Measurements from ENCODE around the gene LIM2. TPM values are rescaled to one million over a fixed set of nuclear protein-coding genes. Genes with fewer than 3 reads are reported as not detected.

Gene LIM2
- total and polyA plus RNA-seq, 2 experiments from 2014 or later, result not detected

DNA sequence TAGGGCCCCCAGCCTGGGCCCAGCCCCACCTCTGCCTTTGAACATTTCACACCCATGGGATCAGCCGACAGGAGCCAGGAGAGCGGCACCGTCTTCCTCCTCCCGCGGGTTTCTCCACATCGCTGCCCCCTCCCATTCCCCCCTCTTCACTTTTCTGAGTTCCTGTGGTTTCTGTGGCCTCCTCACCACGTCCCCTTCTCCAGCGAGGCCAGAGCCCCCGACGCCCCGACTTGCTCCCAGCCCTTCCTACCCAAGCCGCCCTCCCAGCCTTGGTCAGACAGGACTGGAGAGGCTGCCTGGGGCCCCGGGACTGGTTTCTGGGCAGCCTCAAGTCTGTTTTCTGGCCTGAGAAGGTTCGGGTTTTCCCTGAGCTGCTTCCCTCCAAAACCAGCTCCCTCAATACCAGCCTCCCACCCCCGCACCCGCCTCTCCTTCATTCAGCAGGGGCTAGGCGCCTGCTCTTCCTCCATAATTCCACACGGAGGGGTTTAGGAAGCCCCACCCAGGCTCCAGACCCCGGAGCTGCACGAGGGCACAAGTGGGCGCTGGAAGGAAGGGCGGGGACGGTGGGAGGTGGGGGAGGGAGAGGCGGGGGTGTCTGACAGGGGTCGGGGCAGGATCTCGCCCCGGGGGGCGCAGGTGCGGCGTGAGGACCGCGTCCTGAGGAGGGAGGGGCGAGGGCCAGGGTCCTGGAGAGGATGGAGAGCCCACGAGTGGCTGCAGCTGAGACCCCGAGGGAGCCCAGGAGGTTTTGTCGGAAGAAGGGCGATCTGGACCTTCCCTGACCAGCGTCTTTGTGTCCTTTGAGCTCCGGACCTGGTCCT is 33.7 kb upstream of the LIM2 start:
- TF ChIP-seq ZNF462 (CRISPR knock-in tag; IDR thresholded peaks at IDR 0.05), result no peak
- TF ChIP-seq STAT1 (IDR thresholded peaks at IDR 0.05; ENCODE audit: unreplicated experiment), result no peak
- no peak for TF ChIP-seq CREB1 (CRISPR knock-in tag; IDR thresholded peaks at IDR 0.05; ENCODE audit: low read depth)
- no peak for TF ChIP-seq NANOG (IDR thresholded peaks at IDR 0.05; ENCODE audit: borderline replicate concordance)
- TF ChIP-seq ZNF331 (CRISPR knock-in tag; IDR thresholded peaks at IDR 0.05; ENCODE audit: low read depth), result no peak
- TF ChIP-seq ZNF114 (CRISPR knock-in tag; IDR thresholded peaks at IDR 0.05), result no peak
- no peak for TF ChIP-seq REST (IDR thresholded peaks at IDR 0.05; ENCODE audit: unreplicated experiment)
- TF ChIP-seq, protein P1, sequence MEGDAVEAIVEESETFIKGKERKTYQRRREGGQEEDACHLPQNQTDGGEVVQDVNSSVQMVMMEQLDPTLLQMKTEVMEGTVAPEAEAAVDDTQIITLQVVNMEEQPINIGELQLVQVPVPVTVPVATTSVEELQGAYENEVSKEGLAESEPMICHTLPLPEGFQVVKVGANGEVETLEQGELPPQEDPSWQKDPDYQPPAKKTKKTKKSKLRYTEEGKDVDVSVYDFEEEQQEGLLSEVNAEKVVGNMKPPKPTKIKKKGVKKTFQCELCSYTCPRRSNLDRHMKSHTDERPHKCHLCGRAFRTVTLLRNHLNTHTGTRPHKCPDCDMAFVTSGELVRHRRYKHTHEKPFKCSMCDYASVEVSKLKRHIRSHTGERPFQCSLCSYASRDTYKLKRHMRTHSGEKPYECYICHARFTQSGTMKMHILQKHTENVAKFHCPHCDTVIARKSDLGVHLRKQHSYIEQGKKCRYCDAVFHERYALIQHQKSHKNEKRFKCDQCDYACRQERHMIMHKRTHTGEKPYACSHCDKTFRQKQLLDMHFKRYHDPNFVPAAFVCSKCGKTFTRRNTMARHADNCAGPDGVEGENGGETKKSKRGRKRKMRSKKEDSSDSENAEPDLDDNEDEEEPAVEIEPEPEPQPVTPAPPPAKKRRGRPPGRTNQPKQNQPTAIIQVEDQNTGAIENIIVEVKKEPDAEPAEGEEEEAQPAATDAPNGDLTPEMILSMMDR (conservative IDR thresholded peaks at IDR 0.05; ENCODE audit: low read depth in 2 of 2), result no peak
- no peak for TF ChIP-seq EZH2 (IDR thresholded peaks at IDR 0.05; ENCODE audit: low read depth, unreplicated experiment)
- no peak for TF ChIP-seq EZH2phosphoT487 (IDR thresholded peaks at IDR 0.05; ENCODE audit: unreplicated experiment)
- TF ChIP-seq POLR2AphosphoS5 (IDR thresholded peaks at IDR 0.05; ENCODE audit: low read depth), result no peak
- TF ChIP-seq, protein P2, sequence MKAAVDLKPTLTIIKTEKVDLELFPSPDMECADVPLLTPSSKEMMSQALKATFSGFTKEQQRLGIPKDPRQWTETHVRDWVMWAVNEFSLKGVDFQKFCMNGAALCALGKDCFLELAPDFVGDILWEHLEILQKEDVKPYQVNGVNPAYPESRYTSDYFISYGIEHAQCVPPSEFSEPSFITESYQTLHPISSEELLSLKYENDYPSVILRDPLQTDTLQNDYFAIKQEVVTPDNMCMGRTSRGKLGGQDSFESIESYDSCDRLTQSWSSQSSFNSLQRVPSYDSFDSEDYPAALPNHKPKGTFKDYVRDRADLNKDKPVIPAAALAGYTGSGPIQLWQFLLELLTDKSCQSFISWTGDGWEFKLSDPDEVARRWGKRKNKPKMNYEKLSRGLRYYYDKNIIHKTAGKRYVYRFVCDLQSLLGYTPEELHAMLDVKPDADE (IDR thresholded peaks at IDR 0.05), result no peak
- no peak for TF ChIP-seq JUNB (IDR thresholded peaks at IDR 0.05; ENCODE audit: unreplicated experiment)
- peak overlapping the region; percentile 44 for H3K4me3 ChIP-seq
- H2AFZ ChIP-seq, result peak overlapping the region; percentile 56; the same call in 1 of the 2 replicates
- no peaks in the 10 kb centered on the region for H3F3A ChIP-seq (replicated peaks; ENCODE audit: low read depth)
- peaks cover 10% of the 10 kb centered on the region; the same call in 1 of the 2 replicates for H3K27me3 ChIP-seq (ENCODE audit: insufficient read depth)
- H3K27ac ChIP-seq (ENCODE audit: low read depth), result no peak overlapping the region
- Mint-ChIP-seq H3K4me1 (peaks cover 6% of the 10 kb centered on the region; the same call in 1 of the 3 replicates), H3K27ac (no peak overlapping the region), H3K27me3 (ENCODE audit: insufficient read depth, low read depth, poor library complexity) (peaks cover 33% of the 10 kb centered on the region), H3K9me3 (peaks cover 8% of the 10 kb centered on the region; the same call in 2 of the 3 replicates), H3K4me3 (peak overlapping the region; percentile 59), H3K36me3 (ENCODE audit: low read depth) (no peaks in the 10 kb centered on the region)
- peaks cover 6% of the 10 kb centered on the region; the same call in 1 of the 2 replicates for H3K4me1 ChIP-seq (ENCODE audit: insufficient read depth)
- peak; percentile 26 for DNase-seq (ENCODE audit: low spot score)
- H3K4me2 ChIP-seq, result peak overlapping the region; percentile 78
- H3K9me2 ChIP-seq (ENCODE audit: insufficient read depth), result no peaks in the 10 kb centered on the region
- ATAC-seq, result peak; percentile 38
- H3K36me3 ChIP-seq (ENCODE audit: insufficient read depth), result no peaks in the 10 kb centered on the region
- H3K79me2 ChIP-seq (replicated peaks; ENCODE audit: insufficient read depth), result no peaks in the 10 kb centered on the region
- H4K20me1 ChIP-seq (replicated peaks; ENCODE audit: insufficient read depth), result no peaks in the 10 kb centered on the region
